IMR-90 (cell line): Measurements from ENCODE around the gene NR6A1. TPM values are rescaled to one million over a fixed set of nuclear protein-coding genes. Genes with fewer than 3 reads are reported as not detected.
"Not testable (repeated sequence)": the region's sequence is repeated elsewhere in the genome, so short reads cannot be mapped to it uniquely, and the experiment has no call there.

Experiments
- ATAC-seq: fragments of 200-7000 bp; cut with Tn5 transposase; 2 replicates; pipeline ENCODE4 v1.9.1; 2020; ENCODE audit warnings: low read depth, mild to moderate bottlenecking, moderate library complexity
- BruUV-seq: library from RNA; stranded (reverse); fragments of 400-500 nt; replicated peaks from 2 replicates; lab custom pipeline; 2021; lab: Mats Ljungman, UMichigan
- CTCF ChIA-PET: fragments of 300-600 bp; formaldehyde crosslinking; extraction: SDS; loops from one replicate; lab custom pipeline; 2021; ENCODE audit warnings: antibody characterized with exemption; lab: Yijun Ruan, JAX
- POLR2A ChIA-PET: fragments of 300-600 bp; sonication (Branson Sonifier 250); formaldehyde crosslinking; loops from one replicate; lab custom pipeline; 2022; ENCODE audit warnings: antibody characterized with exemption; ENCODE audit not compliant: unreplicated experiment; lab: Charles Lee
- DNase-seq: peaks from one replicate; pipeline ENCODE4 v3.0.0; 2013
- H2AFZ ChIP-seq: replicated peaks from 2 replicates; pipeline ENCODE3; 2013; ENCODE audit warnings: low read length, mild to moderate bottlenecking; ENCODE audit not compliant: poor library complexity
- H2AK5ac ChIP-seq: 2 replicates; pipeline ENCODE4 v1.6.1; 2013; ENCODE audit warnings: low read depth, low read length, inconsistent platforms
- H2AK9ac ChIP-seq: replicated peaks from 2 replicates; pipeline ENCODE3; 2013; ENCODE audit warnings: mild to moderate bottlenecking, low read depth, low read length, moderate library complexity; ENCODE audit not compliant: poor library complexity
- H2BK120ac ChIP-seq: 2 replicates; pipeline ENCODE4 v1.6.1; 2013; ENCODE audit warnings: low read depth, low read length, inconsistent platforms
- H2BK15ac ChIP-seq: 3 replicates; pipeline ENCODE4 v1.6.1; 2013; ENCODE audit warnings: low read depth, low read length, inconsistent platforms
- H2BK20ac ChIP-seq: 2 replicates; pipeline ENCODE4 v1.6.1; 2013; ENCODE audit warnings: low read depth, mild to moderate bottlenecking, inconsistent platforms, low read length, moderate library complexity
- H2BK5ac ChIP-seq: 2 replicates; pipeline ENCODE4 v1.6.1; 2013; ENCODE audit warnings: mild to moderate bottlenecking, low read depth, low read length, inconsistent platforms; ENCODE audit not compliant: poor library complexity, severe bottlenecking
- H3K14ac ChIP-seq: replicated peaks from 2 replicates; pipeline ENCODE4 v1.6.1; 2013; ENCODE audit warnings: low read depth, low read length, inconsistent platforms
- H3K18ac ChIP-seq: 2 replicates; pipeline ENCODE4 v1.6.1; 2013; ENCODE audit warnings: low read depth, low read length, control low read depth
- H3K23ac ChIP-seq: 2 replicates; pipeline ENCODE4 v1.6.1; 2013; ENCODE audit warnings: low read depth, low read length, inconsistent platforms
- H3K27ac ChIP-seq: 2 replicates; pipeline ENCODE4 v1.5.1; 2013; ENCODE audit warnings: mild to moderate bottlenecking, control low read depth, low read length; ENCODE audit not compliant: insufficient read depth
- H3K27me3 ChIP-seq: 2 replicates; pipeline ENCODE4 v1.6.1; 2013; ENCODE audit warnings: low read length; ENCODE audit not compliant: control insufficient read depth, insufficient read depth
- H3K36me3 ChIP-seq: 2 replicates; pipeline ENCODE4 v1.6.1; 2013; ENCODE audit warnings: low read length, mixed read lengths; ENCODE audit not compliant: control insufficient read depth, insufficient read depth
- H3K4ac ChIP-seq: 2 replicates; pipeline ENCODE4 v1.6.1; 2013; ENCODE audit warnings: low read depth, low read length, inconsistent platforms
- H3K4me1 ChIP-seq: 2 replicates; pipeline ENCODE4 v1.6.1; 2013; ENCODE audit warnings: low read length, mixed read lengths; ENCODE audit not compliant: control insufficient read depth, insufficient read depth
- H3K4me2 ChIP-seq: 2 replicates; pipeline ENCODE4 v1.6.1; 2013; ENCODE audit warnings: low read depth, mild to moderate bottlenecking, control low read depth, low read length, moderate library complexity
- H3K4me3 ChIP-seq: 2 replicates; pipeline ENCODE4 v1.5.1; 2013; ENCODE audit warnings: low read depth, mild to moderate bottlenecking, control low read depth, low read length, moderate library complexity; ENCODE audit not compliant: insufficient read depth
- H3K56ac ChIP-seq: 2 replicates; pipeline ENCODE4 v1.6.1; 2013; ENCODE audit warnings: low read length, inconsistent platforms; ENCODE audit not compliant: insufficient read depth; ENCODE audit errors: extremely low read depth
- H3K79me1 ChIP-seq, 2 experiments: 2 replicates each; pipeline ENCODE4 v1.6.1; 2013; ENCODE audit warnings: low read length in 2 of 2, inconsistent platforms in 1 of 2, low read depth in 1 of 2
- H3K9ac ChIP-seq: 2 replicates; pipeline ENCODE4 v1.6.1; 2013; ENCODE audit warnings: low read depth, low read length, control low read depth
- H3K9me1 ChIP-seq: 2 replicates; pipeline ENCODE4 v1.6.1; 2013; ENCODE audit warnings: low read length, inconsistent platforms; ENCODE audit not compliant: insufficient read depth
- H3K9me3 ChIP-seq: 2 replicates; pipeline ENCODE4 v1.6.1; 2013; ENCODE audit warnings: low read length; ENCODE audit not compliant: control insufficient read depth, insufficient read depth
- H4K20me1 ChIP-seq: 2 replicates; pipeline ENCODE4 v1.6.1; 2013; ENCODE audit warnings: low read length, inconsistent platforms; ENCODE audit not compliant: insufficient read depth
- H4K5ac ChIP-seq: 2 replicates; pipeline ENCODE4 v1.6.1; 2013; ENCODE audit warnings: mild to moderate bottlenecking, low read depth, low read length, control low read depth
- H4K8ac ChIP-seq, 2 experiments: 2 replicates each; pipeline ENCODE4 v1.6.1; 2013; ENCODE audit warnings: low read depth in 2 of 2, low read length in 2 of 2, control low read depth in 1 of 2, inconsistent platforms in 1 of 2
- H4K91ac ChIP-seq: 2 replicates; pipeline ENCODE4 v1.6.1; 2013; ENCODE audit warnings: low read depth, low read length, inconsistent platforms; ENCODE audit not compliant: insufficient read depth
- WGBS, 2 experiments: methylation state at CpG; one replicate each; pipeline versions ENCODE4 v1.1.5 to v1.1.7; 2013; ENCODE audit warnings: missing lambda C conversion rate in 2 of 2; ENCODE audit not compliant: insufficient read length in 1 of 2; ENCODE audit errors: extremely low coverage in 2 of 2; 5-methylcytosine and 5-hydroxymethylcytosine counted together
- dilution Hi-C: fragments of 300-500 bp; cut with HindIII; formaldehyde crosslinking; loops from one replicate; pipeline ENCODE4 v1.14.3; 2018; ENCODE audit warnings: low sequenced_read_pairs; ENCODE audit not compliant: unreplicated experiment
- in situ Hi-C: fragments of 300-500 bp; cut with MboI; formaldehyde crosslinking; loops from 3 replicates; pipeline ENCODE4 v1.14.3; 2019; ENCODE audit warnings: low sequenced_read_pairs, inconsistent platforms, mixed read lengths
- intact Hi-C: fragments of 100-400 bp; cut with micrococcal nuclease; formaldehyde crosslinking; loops from 2 replicates; pipeline ENCODE4 v1.10.0; 2022
- polyA plus RNA-seq, 3 experiments: library from polyadenylated mRNA; depleted of rRNA; stranded (reverse); fragments of >200 nt; gene quantifications; 2 replicates each; pipeline ENCODE4 v1.2.3, GENCODE V29; 2012; ENCODE audit warnings: low replicate concordance in 1 of 3
- total RNA-seq: library from RNA; depleted of rRNA; stranded (reverse); fragments of >200 nt; gene quantifications from 2 replicates; pipeline ENCODE4 v1.2.3, GENCODE V29; 2012

NR6A1 gene
- total and polyA plus RNA-seq, 2 of the 4 experiments (the other 2 are of a cell fraction), result 0.14 to 0.36 TPM

DNA sequence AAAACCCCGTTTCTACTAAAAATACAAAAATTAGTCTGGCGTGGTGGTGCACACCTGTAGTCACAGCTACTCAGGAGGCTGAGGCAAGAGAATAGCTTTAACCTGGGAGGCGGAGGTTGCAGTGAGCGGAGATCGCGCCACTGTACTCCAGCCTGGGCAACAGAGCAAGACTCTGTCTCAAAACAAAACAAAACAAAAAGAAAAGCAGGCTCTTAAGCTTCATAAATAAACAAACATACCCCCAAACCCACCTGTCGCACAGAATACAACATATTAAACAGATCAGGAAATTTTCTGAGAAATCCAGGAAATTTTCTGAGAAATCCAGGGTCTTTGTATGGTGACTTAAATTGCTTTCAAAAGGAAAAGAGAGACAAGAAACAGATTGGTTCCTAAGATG is 33.0 kb downstream of the NR6A1 start:
- H3K56ac ChIP-seq, in situ Hi-C loops, H2BK5ac ChIP-seq, H3K4me3 ChIP-seq, H3K4ac ChIP-seq, H3K27me3 ChIP-seq, H3K4me2 ChIP-seq, H4K8ac ChIP-seq, H3K79me1 ChIP-seq, H4K20me1 ChIP-seq, H2BK15ac ChIP-seq, H2BK120ac ChIP-seq, POLR2A ChIA-PET, H3K9me3 ChIP-seq, H2AK9ac ChIP-seq, H3K18ac ChIP-seq, DNase-seq, ATAC-seq, H4K91ac ChIP-seq, H2BK20ac ChIP-seq, H3K27ac ChIP-seq, H2AFZ ChIP-seq, H4K5ac ChIP-seq, BruUV-seq, H3K23ac ChIP-seq, H3K9ac ChIP-seq, dilution Hi-C loops, H3K36me3 ChIP-seq, H3K14ac ChIP-seq, H3K4me1 ChIP-seq, intact Hi-C loops, H3K9me1 ChIP-seq, H2AK5ac ChIP-seq: not testable (repeated sequence)
- CTCF ChIA-PET, result interaction anchor here (1.0 kb wide), 1 partner anchor 12 kb away, joined by 3 read pairs; no protein-coding TSS in a partner anchor
- 100% methylated on average over 4 of the region's 7 CpGs; no CpG with 5 or more reads in 1 of the 2 experiments for WGBS, 2 experiments
